ENCODE measurements around the gene ZFP82. TPM values are rescaled to one million over a fixed set of nuclear protein-coding genes. Genes with fewer than 3 reads are reported as not detected.

The ZFP82 gene
- polyA plus RNA-seq, 5 donors = 11.2 to 18.5 (median 12.3) TPM

DNA sequence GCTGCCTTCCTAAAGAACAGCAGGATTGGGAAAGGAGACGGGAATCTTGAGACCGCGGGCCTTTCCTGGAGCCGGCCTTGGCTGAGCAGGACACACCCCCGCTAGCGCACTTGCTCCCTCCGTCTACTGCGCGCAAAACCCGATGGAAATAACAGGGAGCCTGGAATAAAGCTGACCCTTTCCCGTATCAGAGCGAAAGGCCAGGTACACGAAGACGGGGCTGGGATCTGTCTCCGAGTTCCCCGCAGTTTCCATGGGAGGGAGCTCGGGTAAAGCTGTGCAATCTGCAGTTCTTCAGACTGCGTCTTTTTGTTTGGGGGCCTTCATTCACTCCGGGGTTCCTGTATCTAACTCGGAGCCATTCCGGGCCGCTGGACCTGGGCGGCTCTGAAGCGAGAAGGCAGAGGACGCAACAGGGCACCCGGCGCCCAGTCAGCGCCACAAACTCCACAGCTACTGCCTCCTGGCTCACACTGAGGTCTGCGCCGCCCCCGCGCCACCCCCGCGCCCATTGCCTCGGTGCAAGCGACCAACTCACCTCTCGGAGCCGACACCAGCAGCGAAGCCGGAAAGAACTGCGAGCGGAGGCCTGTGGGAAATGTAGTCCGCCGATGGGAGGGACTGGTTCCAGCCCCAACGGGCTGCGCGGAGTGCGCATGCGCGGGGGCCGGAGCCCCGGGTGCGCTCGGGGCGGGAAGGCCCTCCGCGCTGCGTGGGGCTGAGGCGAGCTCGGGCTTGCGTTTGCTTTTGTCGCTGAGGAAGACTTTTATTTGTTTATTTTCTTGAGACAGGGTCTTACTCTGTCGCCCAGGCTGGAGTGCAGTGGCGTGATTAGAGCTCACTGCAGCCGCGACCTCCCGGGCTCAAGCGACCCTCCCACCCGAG is 39.6 kb downstream of the ZFP82 start, which contains the start of gene ZFP14:
ZFP14 (minus strand) TSS at position 577 of the 885 bp plus-strand sequence. CDS start 11,309 bp downstream, outside the sequence.
- peak; percentile 92 to 93 for DNase-seq

DNA sequence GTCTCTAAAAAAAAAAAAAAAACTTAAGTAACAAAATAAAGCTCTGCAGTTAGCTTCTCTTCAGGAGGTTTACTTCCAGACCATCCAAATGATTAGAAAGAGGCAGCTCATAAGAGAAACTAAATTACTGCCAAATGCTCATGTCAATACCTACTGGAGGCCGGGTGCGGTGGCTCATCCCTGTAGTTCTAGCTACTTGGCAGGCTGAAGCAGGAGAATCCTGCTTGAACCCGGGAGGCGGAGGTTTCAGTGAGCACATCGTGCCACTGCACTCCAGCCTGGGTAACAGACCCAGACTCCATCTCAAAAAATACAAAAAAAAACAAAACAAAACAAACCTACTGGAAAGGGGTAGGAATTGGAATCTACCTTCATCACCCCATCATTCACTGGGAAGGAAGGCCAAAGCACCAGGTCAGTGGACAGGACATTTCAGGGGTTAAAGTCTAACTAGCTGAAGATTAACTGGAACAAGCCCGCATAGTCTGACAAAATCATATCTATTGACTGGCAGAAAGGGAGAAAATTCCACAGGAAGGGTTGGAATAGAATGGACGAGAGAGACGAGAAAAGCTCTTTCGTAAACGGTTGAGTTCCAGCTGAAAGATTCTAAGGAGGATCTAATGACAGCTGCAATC is 40.8 kb downstream of the ZFP82 start:
- DNase-seq = no peak

DNA sequence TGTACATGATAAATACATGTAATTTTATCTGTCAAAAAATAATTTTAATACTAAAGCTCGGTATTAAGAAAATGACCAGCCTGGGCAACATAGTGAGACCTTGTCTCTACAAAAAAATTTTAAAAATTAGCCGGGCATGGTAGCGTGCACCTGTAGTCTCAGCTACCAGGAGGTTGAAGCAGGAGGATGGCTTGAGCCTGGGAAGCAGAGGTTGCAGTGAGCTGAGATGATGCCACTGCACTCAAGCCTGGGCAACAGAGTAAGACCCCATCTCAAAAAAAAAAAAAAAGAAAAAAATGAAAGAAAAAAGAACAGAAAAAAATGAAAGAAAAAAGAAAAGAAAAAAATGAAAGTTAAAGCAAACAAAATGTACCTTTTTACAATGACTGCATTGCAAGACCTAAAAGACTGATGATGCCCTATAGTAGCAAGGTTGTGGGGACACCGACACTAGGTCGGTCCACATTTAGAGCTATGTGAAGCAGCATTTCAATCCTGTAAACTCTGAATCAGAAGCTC is 44.7 kb downstream of the ZFP82 start:
- no peak for DNase-seq

DNA sequence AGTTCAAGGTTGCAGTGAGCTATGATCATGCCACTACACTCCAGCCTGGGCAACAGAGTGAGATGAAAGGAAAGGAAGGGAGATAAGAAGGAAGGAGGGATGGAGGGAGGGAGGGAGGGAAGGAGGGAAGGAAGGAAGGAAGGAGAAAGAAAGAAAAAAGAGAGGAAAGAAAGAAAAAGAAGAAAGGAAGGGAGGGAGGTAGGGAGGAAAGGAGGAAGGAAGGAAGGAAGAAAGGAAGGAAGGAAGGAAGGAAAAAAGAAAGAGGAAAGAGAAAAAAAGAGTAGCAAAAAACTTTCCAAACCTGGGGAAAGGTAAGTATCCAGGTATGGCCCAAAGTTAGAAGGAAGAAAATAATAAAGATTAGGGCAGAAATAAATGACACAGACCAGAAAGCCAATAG is 46.6 kb downstream of the ZFP82 start:
- no peak for DNase-seq

DNA sequence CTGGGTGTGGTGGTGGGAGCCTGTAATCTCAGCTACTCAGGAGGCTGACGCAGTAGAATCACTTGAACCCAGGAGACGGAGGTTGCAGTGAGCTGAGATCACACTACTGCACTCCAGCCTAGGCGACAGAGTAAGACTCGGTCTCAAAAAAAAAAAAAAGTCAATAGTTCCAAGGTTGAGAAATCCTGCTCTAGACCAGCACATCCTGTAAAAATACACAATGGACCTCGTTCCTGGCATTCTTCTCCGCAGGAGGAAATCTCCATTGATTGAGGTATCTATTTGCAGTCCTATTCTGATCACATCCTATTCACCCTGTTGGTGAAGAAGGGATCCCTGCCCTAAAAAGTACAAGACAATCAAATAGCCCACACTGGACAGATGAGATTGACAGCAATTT is 54.6 kb downstream of the ZFP82 start:
- no peak for DNase-seq

Other genes starting within 250 kb of the ZFP82 start
- 1 to 10 TPM; 5.4 to 7.6 (median 7.1) TPM for gene ZNF565, start 204.0 kb downstream of the ZFP82 start, polyA plus RNA-seq (ENCODE audit: insufficient read depth in 1 of 5, insufficient read length in 5 of 5, low replicate concordance in 1 of 5)
- 100 to 1,000 TPM in 4 of 5 donors, 10 to 100 TPM in 1; 91.5 to 149 (median 129) TPM for gene ZNF146, start 203.5 kb downstream of the ZFP82 start, polyA plus RNA-seq (ENCODE audit: insufficient read depth in 1 of 5, insufficient read length in 5 of 5, low replicate concordance in 1 of 5)
- gene ZFP14, start 39.4 kb downstream of the ZFP82 start, polyA plus RNA-seq (ENCODE audit: insufficient read depth in 1 of 5, insufficient read length in 5 of 5, low replicate concordance in 1 of 5) = 10 to 100 TPM in 4 of 5 donors, 1 to 10 TPM in 1; 8.1 to 16.2 (median 12.8) TPM
- 10 to 100 TPM; 12.6 to 20.1 (median 16.8) TPM for gene ZNF566, start 70.9 kb upstream of the ZFP82 start, polyA plus RNA-seq (ENCODE audit: insufficient read depth in 1 of 5, insufficient read length in 5 of 5, low replicate concordance in 1 of 5)
- 10 to 100 TPM; 18.5 to 41.8 (median 30.9) TPM for gene ZNF260, start 109.6 kb upstream of the ZFP82 start, polyA plus RNA-seq (ENCODE audit: insufficient read depth in 1 of 5, insufficient read length in 5 of 5, low replicate concordance in 1 of 5)
- 10 to 100 TPM; 24.5 to 41.2 (median 32.7) TPM for gene ZNF529, start 154.6 kb upstream of the ZFP82 start, polyA plus RNA-seq (ENCODE audit: insufficient read depth in 1 of 5, insufficient read length in 5 of 5, low replicate concordance in 1 of 5)
- gene ZNF382, start 186.7 kb upstream of the ZFP82 start, polyA plus RNA-seq (ENCODE audit: insufficient read depth in 1 of 5, insufficient read length in 5 of 5, low replicate concordance in 1 of 5) = 10 to 100 TPM in 4 of 5 donors, 1 to 10 TPM in 1; 6.7 to 13.8 (median 12.1) TPM
- gene ZNF461, start 248.2 kb upstream of the ZFP82 start, polyA plus RNA-seq (ENCODE audit: insufficient read depth in 1 of 5, insufficient read length in 5 of 5, low replicate concordance in 1 of 5) = 10 to 100 TPM; 11.2 to 18.2 (median 14.3) TPM

Data from right lung (tissue), 5 donors.